ENCODE results near the gene PEX1. TPM values are rescaled to one million over a fixed set of nuclear protein-coding genes. Genes with fewer than 3 reads are reported as not detected.

PEX1 gene
- total and polyA plus RNA-seq, 2 of the 13 experiments (the other 11 are each of a cell fraction or from before 2014, with no cell fraction given): 16.6 to 22.4 TPM

- no peak for TF ChIP-seq ZNF75D (CRISPR knock-in tag; IDR thresholded peaks at IDR 0.05; ENCODE audit: borderline replicate concordance)
- no peak for TF ChIP-seq SETDB1 (CRISPR knock-in tag; IDR thresholded peaks at IDR 0.05; ENCODE audit: borderline replicate concordance)
Measured at GRCh38 chr7:92523110-92523509, 5.2 kb downstream of the PEX1 start (continued).

GRCh38 chr7:92520024-92520423 lies 8.3 kb downstream of the PEX1 start:
- ChIA-PET POLR2A (no interaction called here), CTCF (ENCODE audit: low intra/inter-chr PET ratio, low total read pairs) (no interaction called here)
- ATAC-seq (no peak), FAIRE-seq (no peak), DNase-seq (ENCODE audit: low spot score) (no peak)
- no peak for TF ChIP-seq SMYD3 (CRISPR knock-in tag; IDR thresholded peaks at IDR 0.05)
- no peak for TF ChIP-seq ZFP1 (CRISPR knock-in tag; IDR thresholded peaks at IDR 0.05)
- TF ChIP-seq KDM5B (CRISPR knock-in tag; IDR thresholded peaks at IDR 0.05; ENCODE audit: borderline replicate concordance): no peak
- TF ChIP-seq ZNF678 (CRISPR knock-in tag; IDR thresholded peaks at IDR 0.05): no peak
- TF ChIP-seq ZNF619 (CRISPR knock-in tag; IDR thresholded peaks at IDR 0.05): no peak
- TF ChIP-seq ZNF646 (CRISPR knock-in tag; IDR thresholded peaks at IDR 0.05): no peak
- TF ChIP-seq E2F2 (CRISPR knock-in tag; IDR thresholded peaks at IDR 0.05; ENCODE audit: borderline replicate concordance): no peak
- no peak for TF ChIP-seq SMARCE1 (IDR thresholded peaks at IDR 0.05; ENCODE audit: borderline replicate concordance)
- TF ChIP-seq THAP7 (CRISPR knock-in tag; IDR thresholded peaks at IDR 0.05): no peak
- no peak for TF ChIP-seq PBX2 (CRISPR knock-in tag; IDR thresholded peaks at IDR 0.05)
- TF ChIP-seq ZNF17 (CRISPR knock-in tag; IDR thresholded peaks at IDR 0.05): no peak
- TF ChIP-seq CC2D1A (CRISPR knock-in tag; IDR thresholded peaks at IDR 0.05): no peak
- no peak for TF ChIP-seq NR2F1 (CRISPR knock-in tag; IDR thresholded peaks at IDR 0.05)
- Histone ChIP-seq H3K79me2 (ENCODE audit: insufficient read depth, low read length) (peaks cover 6% of the 10 kb centered on the region), H3K4me2 (ENCODE audit: low read depth, low read length) (no peak overlapping the region), H2AFZ (ENCODE audit: low read length) (no peak overlapping the region), H3K27ac (ENCODE audit: extremely low read length, insufficient read depth, low read length) (no peak overlapping the region), H3K36me3 (replicated peaks in 1 of 2; ENCODE audit: control insufficient read depth in 1 of 2, insufficient read depth in 2 of 2, low read length in 2 of 2) (peaks cover 0 to 22% of the 10 kb centered on the region in 2 experiments; a peak in 3 of 5 replicates), H3K4me1 (ENCODE audit: insufficient read depth, low read length) (no peaks in the 10 kb centered on the region), H3K9ac (ENCODE audit: insufficient read depth, low read depth, low read length) (no peak overlapping the region), H4K20me1 (ENCODE audit: insufficient read depth, low read length) (no peaks in the 10 kb centered on the region), H3K4me3 (replicated peaks in 1 of 3; ENCODE audit: insufficient read depth in 1 of 3, low read depth in 2 of 3, low read length in 3 of 3) (no peak overlapping the region), H3K9me3 (ENCODE audit: low read length) (no peaks in the 10 kb centered on the region), H3K27me3 (ENCODE audit: control insufficient read depth in 1 of 2, insufficient read depth in 2 of 2, low read length in 2 of 2) (no peaks in the 10 kb centered on the region)
- in situ Hi-C loops (cut with HindIII; ENCODE audit: extremely low pct_ligation_motif_present, low pct_unique_long_range_greater_than_20kb) (no loop called here), intact Hi-C loops (cut with micrococcal nuclease; ENCODE audit: unreplicated experiment) (no loop called here)
- no TSS peak for BruUV-seq (replicated peaks)
- 100% methylated on average over 1 of the region's 1 CpG for WGBS (ENCODE audit: low lambda C conversion rate)
